GM18517 (cell line): ENCODE data around the gene PTK7.

Experiments
- ATAC-seq: cut with Tn5 transposase; IDR thresholded peaks from one replicate; pipeline ENCODE4 v1.9.1; 2021; ENCODE audit warnings: mild to moderate bottlenecking, moderate library complexity; ENCODE audit not compliant: unreplicated experiment

The PTK7 gene

DNA sequence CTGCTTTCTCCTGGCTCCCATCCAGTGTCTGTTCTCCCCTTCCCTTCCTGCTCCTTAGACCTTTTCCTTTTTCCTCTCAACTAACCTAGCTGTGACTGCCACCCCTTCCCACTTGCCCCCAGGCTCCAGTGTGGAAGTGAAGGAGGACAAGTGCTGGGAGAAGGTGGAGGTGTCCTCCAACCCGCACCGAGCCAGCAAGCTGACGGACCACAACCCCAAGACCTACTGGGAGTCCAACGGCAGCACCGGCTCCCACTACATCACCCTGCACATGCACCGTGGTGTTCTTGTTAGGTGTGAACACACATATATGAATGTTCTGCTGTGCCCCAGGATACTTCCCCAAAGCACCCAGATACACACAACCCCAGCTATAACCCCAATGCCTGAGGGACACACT is 124.4 kb downstream of the PTK7 start:
- ATAC-seq = no peak

DNA sequence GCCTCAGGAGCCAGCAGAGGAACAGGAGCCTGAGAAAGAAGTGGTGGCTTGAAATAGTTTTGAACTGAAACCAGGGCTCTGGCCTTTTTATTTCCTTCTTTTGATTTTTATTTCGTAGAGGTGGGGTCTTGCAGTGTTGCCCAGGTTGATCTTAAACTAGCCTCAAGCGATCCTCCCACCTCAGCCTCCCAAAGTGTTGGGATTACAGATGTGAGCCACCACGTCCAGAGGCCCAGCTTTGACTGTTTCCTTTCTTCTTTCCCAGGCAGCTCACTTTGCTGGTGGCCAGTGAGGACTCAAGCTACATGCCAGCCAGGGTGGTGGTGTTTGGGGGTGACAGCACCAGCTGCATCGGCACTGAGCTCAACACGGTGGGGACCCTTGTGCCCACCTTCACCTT is 126.3 kb downstream of the PTK7 start:
- no peak for ATAC-seq

DNA sequence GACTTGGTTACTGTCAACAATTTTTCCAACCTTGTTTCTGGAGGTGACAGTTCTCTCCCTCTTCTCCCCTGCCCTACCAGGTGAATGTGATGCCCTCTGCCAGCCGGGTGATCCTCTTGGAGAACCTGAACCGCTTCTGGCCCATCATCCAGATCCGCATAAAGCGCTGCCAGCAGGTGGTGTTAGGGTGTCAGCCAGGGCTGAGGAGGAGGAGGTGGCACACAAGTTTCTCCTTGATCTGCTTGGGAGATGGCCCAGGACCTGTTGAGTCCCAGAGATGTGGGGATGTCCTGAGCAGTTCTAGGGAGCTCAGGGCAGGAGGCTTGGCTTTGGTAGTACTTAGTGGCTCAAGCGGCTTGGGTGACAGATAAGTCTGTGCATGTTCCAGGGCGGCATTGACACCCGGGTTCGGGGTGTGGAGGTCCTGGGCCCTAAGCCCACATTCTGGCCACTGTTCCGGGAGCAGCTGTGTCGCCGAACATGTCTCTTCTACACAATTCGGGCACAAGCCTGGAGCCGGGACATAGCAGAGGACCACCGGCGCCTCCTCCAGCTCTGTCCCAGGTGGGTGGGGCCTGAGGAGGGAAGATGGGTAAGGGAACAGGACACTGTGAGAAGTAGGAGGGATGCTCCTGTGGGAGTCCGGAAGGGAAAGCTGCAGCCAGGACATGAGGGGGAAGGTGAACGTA is 127.1 kb downstream of the PTK7 start:
- no peak for ATAC-seq

DNA sequence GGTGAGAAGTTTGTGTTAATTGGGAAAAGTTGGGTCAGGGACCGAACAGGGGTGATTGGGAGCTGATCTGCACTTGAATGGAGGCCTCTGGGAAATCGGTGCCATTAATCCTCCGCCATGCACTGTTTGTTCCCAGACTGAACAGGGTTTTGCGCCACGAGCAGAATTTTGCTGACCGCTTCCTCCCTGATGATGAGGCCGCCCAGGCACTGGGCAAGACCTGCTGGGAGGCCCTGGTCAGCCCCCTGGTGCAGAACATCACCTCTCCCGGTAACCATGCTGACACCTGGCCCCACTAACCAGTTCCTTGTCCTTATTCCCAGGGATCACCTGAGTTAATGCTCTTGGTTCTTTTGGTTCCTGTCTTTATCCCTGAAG is 127.6 kb downstream of the PTK7 start:
- ATAC-seq = no peak

DNA sequence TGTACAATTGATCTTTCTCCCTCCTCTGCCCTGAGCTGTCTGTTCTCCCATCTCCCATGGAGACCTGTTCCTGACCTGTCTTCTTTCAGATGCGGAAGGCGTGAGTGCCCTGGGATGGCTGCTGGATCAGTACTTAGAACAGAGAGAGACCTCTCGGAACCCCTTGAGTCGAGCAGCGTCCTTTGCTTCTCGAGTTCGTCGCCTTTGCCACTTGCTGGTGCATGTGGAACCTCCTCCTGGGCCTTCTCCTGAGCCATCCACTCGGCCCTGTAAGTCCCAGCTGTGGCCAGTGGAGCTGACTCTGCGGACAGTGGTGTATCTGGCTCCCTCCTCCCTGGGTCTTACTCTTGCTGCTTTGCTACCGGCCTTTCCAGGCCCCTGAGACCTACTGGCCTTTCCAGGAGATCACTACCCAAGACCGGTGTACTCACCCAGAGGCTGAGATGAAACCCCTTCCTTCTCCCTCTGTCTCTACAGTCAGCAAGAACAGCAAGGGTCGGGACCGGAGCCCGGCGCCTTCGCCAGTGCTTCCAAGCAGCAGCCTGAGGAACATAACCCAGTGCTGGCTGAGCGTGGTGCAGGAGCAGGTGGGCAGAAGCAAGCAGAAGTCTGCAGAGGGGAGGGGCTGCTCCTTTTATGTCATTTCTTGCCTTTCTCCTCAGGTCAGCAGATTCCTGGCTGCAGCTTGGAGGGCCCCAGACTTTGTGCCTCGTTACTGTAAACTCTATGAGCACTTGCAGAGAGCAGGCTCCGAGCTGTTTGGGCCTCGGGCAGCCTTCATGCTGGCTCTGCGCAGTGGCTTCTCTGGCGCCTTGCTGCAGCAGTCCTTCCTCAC is 128.4 kb downstream of the PTK7 start:
- ATAC-seq = no peak

DNA sequence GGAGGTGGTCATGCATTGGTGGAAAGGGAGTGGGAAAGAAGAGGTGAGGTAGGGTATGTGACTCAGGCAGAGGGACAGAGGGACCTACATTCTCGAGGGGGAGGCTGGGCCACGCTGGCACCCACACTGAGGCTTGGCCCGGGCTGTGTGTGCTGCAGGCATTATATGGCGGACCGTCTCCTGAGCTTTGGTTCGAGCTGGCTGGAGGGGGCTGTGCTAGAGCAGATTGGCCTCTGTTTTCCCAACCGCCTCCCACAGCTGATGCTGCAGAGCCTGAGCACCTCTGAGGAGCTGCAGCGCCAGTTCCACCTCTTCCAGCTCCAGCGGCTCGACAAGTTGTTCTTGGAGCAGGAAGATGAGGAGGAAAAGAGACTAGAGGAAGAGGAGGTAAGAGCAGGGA is 129.7 kb downstream of the PTK7 start:
- no peak for ATAC-seq

DNA sequence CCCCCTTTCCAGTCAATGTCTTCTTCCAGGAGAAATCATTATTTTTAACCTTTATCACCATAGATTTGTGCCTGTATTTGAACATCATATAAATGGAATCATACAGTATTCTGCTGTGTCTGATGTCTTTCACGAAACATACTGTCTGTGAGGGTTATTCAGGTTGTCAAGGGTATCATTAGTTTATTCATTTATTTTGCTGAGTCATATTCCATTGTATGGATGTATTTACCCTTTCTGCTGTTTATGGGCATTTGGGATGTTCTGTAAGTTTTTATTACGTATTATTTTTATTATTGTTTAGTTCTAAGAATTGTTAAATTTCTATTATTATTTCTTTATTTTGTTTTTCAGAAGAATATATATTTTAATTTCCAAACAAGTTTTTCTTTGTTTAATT is 131.2 kb downstream of the PTK7 start:
- no peak for ATAC-seq
